HL-60 (cell line): ENCODE data around the gene TNFSF10.

ENCODE experiments used
- DNase-seq, 2 experiments: peaks; one replicate each; pipeline ENCODE4 v3.0.0-alpha.2; 2010 to 2020; ENCODE audit warnings: low read depth in 1 of 2, low spot score in 1 of 2
- H3K27ac ChIP-seq: fragments of 250-450 bp; sonication (Bioruptor Pico); replicated peaks from 2 replicates; pipeline ENCODE4 v1.5.1; 2020; ENCODE audit warnings: mild to moderate bottlenecking, moderate library complexity
- H3K27me3 ChIP-seq: fragments of 250-450 bp; sonication (Bioruptor Pico); 2 replicates; pipeline ENCODE4 v1.5.1; 2021; ENCODE audit warnings: mild to moderate bottlenecking, moderate library complexity; ENCODE audit not compliant: insufficient read depth, poor library complexity, severe bottlenecking
- H3K4me3 ChIP-seq: replicated peaks from 2 replicates; pipeline ENCODE4 v1.5.1; 2011; ENCODE audit warnings: mild to moderate bottlenecking, control low read depth, low read length; ENCODE audit not compliant: insufficient read depth
- GABPA ChIP-seq: IDR thresholded peaks from 2 replicates; pipeline ENCODE4 v1.6.1; 2012; ENCODE audit warnings: low read depth
- POLR2AphosphoS5 ChIP-seq: IDR thresholded peaks from 2 replicates; pipeline ENCODE4 v1.6.1; 2012; ENCODE audit warnings: low read depth
- SPI1 ChIP-seq: IDR thresholded peaks from 2 replicates; pipeline ENCODE4 v1.6.1; 2012; ENCODE audit warnings: low read depth, mild to moderate bottlenecking, borderline replicate concordance
- TF ChIP-seq, protein P1 (sequence below): IDR thresholded peaks from one replicate; pipeline ENCODE4 v1.5.1; 2011; ENCODE audit warnings: low read length, control low read depth, inconsistent platforms; ENCODE audit not compliant: insufficient read depth
- TF ChIP-seq, protein P2 (sequence below): IDR thresholded peaks from 2 replicates; pipeline ENCODE4 v1.6.1; 2012; ENCODE audit warnings: low read depth; ENCODE audit not compliant: insufficient replicate concordance

The TNFSF10 gene

DNA sequence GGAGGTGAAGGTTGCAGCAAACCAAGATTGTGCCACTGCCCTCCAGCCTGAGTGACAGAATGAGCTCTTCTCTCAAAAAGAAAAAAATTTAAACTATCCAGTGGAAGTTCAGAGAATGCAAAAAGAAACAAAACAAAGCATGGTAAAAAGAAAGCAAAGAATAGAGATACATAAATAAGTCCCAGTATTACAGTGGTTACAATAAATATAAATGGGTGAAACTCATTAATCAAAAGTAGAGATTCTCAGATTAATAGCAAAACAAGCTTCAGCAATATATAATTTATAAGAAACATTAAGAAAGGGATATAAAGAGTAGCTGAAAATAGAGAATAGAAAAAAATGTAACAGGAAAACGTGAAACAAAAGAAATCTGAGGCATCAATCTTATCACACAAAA is 51.3 kb downstream of the TNFSF10 start:
- no peak for DNase-seq
- H3K4me3 ChIP-seq, result no peak overlapping the region
- peaks cover 3% of the 10 kb centered on the region for H3K27me3 ChIP-seq
- no peak overlapping the region for H3K27ac ChIP-seq
- TF ChIP-seq POLR2AphosphoS5, result no peak

DNA sequence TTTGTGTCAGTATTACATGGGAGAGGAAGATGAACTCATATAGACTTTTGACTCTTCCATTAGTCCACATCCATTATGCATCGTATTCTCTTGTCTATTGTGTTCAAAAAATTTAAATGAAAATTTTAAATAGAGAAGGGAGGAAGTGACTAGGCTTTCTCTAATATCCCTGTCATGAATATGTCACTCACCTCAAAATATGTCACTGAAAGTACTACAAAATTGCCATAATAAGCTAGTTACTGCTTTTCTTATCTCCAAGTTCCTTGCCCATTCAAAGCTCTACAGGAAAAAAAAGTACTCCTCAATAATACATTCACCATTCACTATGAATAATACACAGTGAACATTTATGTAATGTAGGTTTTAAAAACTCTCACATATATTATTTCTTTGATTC is 52.6 kb downstream of the TNFSF10 start:
- no peak for DNase-seq
- no peak overlapping the region for H3K27ac ChIP-seq
- peaks cover 4% of the 10 kb centered on the region for H3K27me3 ChIP-seq
- H3K4me3 ChIP-seq, result no peak overlapping the region
- TF ChIP-seq, protein P1, sequence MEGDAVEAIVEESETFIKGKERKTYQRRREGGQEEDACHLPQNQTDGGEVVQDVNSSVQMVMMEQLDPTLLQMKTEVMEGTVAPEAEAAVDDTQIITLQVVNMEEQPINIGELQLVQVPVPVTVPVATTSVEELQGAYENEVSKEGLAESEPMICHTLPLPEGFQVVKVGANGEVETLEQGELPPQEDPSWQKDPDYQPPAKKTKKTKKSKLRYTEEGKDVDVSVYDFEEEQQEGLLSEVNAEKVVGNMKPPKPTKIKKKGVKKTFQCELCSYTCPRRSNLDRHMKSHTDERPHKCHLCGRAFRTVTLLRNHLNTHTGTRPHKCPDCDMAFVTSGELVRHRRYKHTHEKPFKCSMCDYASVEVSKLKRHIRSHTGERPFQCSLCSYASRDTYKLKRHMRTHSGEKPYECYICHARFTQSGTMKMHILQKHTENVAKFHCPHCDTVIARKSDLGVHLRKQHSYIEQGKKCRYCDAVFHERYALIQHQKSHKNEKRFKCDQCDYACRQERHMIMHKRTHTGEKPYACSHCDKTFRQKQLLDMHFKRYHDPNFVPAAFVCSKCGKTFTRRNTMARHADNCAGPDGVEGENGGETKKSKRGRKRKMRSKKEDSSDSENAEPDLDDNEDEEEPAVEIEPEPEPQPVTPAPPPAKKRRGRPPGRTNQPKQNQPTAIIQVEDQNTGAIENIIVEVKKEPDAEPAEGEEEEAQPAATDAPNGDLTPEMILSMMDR, result no peak

DNA sequence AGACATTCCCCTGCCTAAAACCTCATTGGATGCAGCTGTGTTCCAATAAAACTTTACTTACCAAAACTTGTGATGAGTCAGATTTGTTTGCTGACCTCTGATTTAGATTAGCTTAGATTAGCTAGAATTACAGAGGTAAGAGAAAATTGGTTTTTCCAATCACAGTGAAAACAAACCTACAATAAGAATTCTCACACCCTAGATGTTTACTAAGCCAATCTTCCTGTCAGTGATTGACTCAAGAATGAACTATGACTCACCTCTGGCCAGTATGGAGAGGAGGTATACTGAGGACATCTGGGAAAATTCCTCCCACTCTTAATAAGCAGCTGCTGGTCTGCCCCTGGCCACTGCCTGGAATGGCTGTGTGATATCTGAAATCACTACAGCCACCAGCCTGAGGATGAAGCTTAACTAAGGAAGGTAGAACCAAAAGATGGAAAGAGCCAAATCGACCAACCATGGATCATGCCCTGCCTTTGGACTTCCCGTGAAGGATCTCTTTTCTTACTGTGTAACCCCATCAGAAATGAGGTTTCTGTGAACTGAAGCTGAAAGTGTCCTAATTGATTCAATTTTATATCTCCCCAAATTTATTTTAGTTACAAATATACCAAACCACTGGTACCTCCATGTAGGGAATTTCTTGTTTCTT is 55.9 kb downstream of the TNFSF10 start:
- Histone ChIP-seq H3K4me3 (no peak overlapping the region), H3K27ac (no peak overlapping the region), H3K27me3 (peaks cover 4% of the 10 kb centered on the region)
- TF ChIP-seq, protein P1, result no peak
- TF ChIP-seq SPI1 (no peak), POLR2AphosphoS5 (no peak), GABPA (no peak)
- TF ChIP-seq, protein P2, sequence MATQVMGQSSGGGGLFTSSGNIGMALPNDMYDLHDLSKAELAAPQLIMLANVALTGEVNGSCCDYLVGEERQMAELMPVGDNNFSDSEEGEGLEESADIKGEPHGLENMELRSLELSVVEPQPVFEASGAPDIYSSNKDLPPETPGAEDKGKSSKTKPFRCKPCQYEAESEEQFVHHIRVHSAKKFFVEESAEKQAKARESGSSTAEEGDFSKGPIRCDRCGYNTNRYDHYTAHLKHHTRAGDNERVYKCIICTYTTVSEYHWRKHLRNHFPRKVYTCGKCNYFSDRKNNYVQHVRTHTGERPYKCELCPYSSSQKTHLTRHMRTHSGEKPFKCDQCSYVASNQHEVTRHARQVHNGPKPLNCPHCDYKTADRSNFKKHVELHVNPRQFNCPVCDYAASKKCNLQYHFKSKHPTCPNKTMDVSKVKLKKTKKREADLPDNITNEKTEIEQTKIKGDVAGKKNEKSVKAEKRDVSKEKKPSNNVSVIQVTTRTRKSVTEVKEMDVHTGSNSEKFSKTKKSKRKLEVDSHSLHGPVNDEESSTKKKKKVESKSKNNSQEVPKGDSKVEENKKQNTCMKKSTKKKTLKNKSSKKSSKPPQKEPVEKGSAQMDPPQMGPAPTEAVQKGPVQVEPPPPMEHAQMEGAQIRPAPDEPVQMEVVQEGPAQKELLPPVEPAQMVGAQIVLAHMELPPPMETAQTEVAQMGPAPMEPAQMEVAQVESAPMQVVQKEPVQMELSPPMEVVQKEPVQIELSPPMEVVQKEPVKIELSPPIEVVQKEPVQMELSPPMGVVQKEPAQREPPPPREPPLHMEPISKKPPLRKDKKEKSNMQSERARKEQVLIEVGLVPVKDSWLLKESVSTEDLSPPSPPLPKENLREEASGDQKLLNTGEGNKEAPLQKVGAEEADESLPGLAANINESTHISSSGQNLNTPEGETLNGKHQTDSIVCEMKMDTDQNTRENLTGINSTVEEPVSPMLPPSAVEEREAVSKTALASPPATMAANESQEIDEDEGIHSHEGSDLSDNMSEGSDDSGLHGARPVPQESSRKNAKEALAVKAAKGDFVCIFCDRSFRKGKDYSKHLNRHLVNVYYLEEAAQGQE, result no peak
- no peak for DNase-seq

DNA sequence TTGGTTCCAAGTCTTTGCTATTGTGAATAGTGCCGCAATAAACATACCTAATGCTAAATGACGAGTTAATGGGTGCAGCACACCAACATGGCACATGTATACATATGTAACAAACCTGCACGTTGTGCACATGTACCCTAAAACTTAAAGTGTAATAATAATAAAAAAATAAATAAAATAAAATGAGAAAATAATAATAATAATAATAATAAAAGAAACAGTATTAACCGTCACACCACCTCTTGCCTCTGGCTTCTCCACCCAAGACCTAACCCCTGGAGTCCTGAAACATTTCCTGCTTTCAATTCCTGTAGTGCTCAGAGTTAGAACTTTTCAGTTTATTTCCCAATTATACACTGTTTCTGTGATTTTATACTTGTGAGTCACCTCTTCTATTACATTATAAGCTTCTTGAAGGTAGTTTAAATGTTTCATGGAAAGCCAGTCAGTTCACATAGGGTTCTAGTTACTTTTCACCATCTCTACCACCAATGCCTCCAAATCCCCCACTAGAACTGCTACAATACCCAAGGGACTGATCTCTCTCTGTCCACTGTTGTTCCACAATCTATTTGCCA is 56.6 kb downstream of the TNFSF10 start:
- Histone ChIP-seq H3K27ac (no peak overlapping the region), H3K4me3 (no peak overlapping the region), H3K27me3 (peaks cover 4% of the 10 kb centered on the region)
- DNase-seq, result no peak
- no peak for TF ChIP-seq SPI1
- no peak for TF ChIP-seq GABPA
- TF ChIP-seq POLR2AphosphoS5, result no peak
- TF ChIP-seq, protein P1, result no peak
- TF ChIP-seq, protein P2, result no peak
